Vagina (tissue), 2 donors: ENCODE measurements around the gene PCNA. TPM values are rescaled to one million over a fixed set of nuclear protein-coding genes. Genes with fewer than 3 reads are reported as not detected.

ENCODE experiments used
- DNase-seq, 2 donors: peaks; one replicate each; pipeline ENCODE4 v3.0.0-alpha.2; 2017; ENCODE audit errors: extremely low spot score in 2 of 2
- H3K27ac ChIP-seq: fragments of 200-600 bp; sonication (generic); one replicate; pipeline ENCODE4 v1.5.1; 2019
- H3K27me3 ChIP-seq: fragments of 200-600 bp; sonication (generic); one replicate; pipeline ENCODE4 v1.5.1; 2019
- H3K36me3 ChIP-seq, 2 donors: fragments of 200-600 bp; sonication (generic); one replicate each; pipeline ENCODE4 v1.5.1; 2017 to 2019
- H3K4me1 ChIP-seq: fragments of 200-600 bp; sonication (generic); one replicate; pipeline ENCODE4 v1.5.1; 2019
- H3K4me3 ChIP-seq, 2 donors: fragments of 200-600 bp; sonication (generic); 1 replicate in 1 of 2; 2 replicates in 1 of 2; pipeline ENCODE4 v1.5.1; 2016 to 2019
- H3K9me3 ChIP-seq: fragments of 200-600 bp; sonication (generic); one replicate; pipeline ENCODE4 v1.5.1; 2019
- POLR2A ChIP-seq, 2 donors: fragments of 450-650 bp; IDR thresholded peaks; one replicate each; pipeline ENCODE4 v1.6.1; 2017; ENCODE audit warnings: antibody characterized with exemption in 2 of 2, mild to moderate bottlenecking in 2 of 2, moderate library complexity in 2 of 2
- POLR2AphosphoS5 ChIP-seq, 2 donors: sonication (generic); formaldehyde crosslinking; IDR thresholded peaks; one replicate each; pipeline ENCODE4 v1.9.0; 2017; ENCODE audit warnings: antibody characterized with exemption in 2 of 2, mild to moderate bottlenecking in 2 of 2, low read depth in 1 of 2; ENCODE audit not compliant: insufficient read depth in 1 of 2
- intact Hi-C: fragments of 100-400 bp; cut with DNase I; formaldehyde crosslinking; loops from one replicate; pipeline ENCODE4 v1.15.1; 2023
- total RNA-seq: library from RNA; depleted of rRNA; stranded (reverse); fragments of >200 nt; gene quantifications from one replicate; pipeline ENCODE4 v1.2.3, GENCODE V29; 2016
- TF ChIP-seq, protein P1 (sequence below), 3 experiments: fragments of 450-650 bp in 2 of 3; fragments of 200-600 bp in 1 of 3; sonication (generic) in 1 of 3; IDR thresholded peaks; one replicate each; pipeline ENCODE4 v1.5.1; 2017 to 2019; ENCODE audit warnings: antibody characterized with exemption in 3 of 3, mild to moderate bottlenecking in 2 of 3, moderate library complexity in 2 of 3

PCNA gene
- total RNA-seq, 1 donor from 2014 or later: 42.2 TPM

DNA sequence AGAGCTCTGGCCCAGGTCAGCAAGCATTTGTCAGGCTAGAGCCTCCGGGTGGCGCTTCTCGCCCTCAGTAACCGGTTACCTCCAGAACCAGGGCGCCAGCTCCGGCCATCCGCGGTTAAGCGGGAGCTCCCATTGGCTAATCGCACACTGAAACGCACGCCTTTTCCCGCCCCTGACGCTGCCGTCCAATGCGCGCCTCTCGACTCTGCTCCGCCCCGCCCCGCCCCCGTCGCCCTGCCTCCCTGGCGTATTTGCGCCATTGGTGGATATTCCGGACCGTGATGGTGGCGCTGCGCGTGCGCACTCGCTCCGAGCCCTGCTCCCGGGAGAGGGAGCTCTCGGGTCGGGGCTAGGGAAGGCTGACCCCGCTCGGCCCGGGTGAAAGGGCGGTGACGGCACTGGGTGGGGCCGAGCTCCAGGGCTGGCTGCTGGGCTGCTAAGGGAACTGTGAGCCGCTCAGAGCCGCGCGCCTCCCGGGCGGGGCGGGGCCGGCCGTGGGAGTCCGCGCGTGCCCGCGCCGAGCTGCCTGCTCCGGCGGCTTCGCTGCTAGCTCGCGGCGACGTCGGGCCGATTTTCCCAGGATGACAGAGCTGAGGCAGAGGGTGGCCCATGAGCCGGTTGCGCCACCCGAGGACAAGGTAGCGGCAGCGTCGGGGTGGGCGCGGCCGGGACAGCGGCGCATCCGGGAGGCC is 6.9 kb upstream of the PCNA start, which contains the start of gene CDS2:
Gene CDS2 (plus strand): TSS at position 497 of the 692 bp plus-strand sequence. CDS start 85 bp downstream, at position 582.
- TF ChIP-seq POLR2A (IDR thresholded peaks at IDR 0.05) (peak in 1 of 2 donors; percentile 79), POLR2AphosphoS5 (IDR thresholded peaks at IDR 0.05; ENCODE audit: insufficient read depth in 1 of 2, low read depth in 1 of 2) (peak; percentile 82 to 86)
- TF ChIP-seq, protein P1, sequence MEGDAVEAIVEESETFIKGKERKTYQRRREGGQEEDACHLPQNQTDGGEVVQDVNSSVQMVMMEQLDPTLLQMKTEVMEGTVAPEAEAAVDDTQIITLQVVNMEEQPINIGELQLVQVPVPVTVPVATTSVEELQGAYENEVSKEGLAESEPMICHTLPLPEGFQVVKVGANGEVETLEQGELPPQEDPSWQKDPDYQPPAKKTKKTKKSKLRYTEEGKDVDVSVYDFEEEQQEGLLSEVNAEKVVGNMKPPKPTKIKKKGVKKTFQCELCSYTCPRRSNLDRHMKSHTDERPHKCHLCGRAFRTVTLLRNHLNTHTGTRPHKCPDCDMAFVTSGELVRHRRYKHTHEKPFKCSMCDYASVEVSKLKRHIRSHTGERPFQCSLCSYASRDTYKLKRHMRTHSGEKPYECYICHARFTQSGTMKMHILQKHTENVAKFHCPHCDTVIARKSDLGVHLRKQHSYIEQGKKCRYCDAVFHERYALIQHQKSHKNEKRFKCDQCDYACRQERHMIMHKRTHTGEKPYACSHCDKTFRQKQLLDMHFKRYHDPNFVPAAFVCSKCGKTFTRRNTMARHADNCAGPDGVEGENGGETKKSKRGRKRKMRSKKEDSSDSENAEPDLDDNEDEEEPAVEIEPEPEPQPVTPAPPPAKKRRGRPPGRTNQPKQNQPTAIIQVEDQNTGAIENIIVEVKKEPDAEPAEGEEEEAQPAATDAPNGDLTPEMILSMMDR (IDR thresholded peaks at IDR 0.05): peak; percentile 23 to 69 (median 26)
- Histone ChIP-seq H3K4me3 (peak within 1 kb of the TSS; percentile 95 to 96), H3K27ac (peak within 1 kb of the TSS; percentile 98), H3K36me3 (no peaks in the 10 kb centered on the region), H3K27me3 (no peaks in the 10 kb centered on the region), H3K9me3 (no peaks in the 10 kb centered on the region), H3K4me1 (peaks cover 36% of the 10 kb centered on the region)
- intact Hi-C loops: loop anchor here (2.0 kb wide), 1 partner anchor 66 kb away; no protein-coding TSS in a partner anchor
- DNase-seq: peak; percentile 99 to 100

DNA sequence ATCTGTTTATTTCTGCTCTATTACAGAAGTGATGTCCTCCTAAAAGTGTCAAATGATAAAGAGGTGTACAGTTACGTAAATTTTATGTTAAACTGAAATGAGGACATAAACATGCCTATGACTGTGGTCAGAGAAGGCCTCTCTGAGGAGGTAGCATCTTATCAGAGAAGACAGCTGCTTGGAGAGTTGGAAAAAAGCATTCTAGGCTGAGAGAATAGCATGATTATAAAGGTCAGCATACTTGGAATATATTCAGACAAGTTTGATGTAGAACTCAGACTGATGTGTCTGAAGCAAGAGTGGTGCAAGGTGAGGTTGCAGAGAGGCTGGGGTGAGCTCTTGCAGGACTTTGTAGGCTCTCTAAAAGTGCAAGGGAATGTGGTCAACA is 3.1 kb upstream of the PCNA start:
- intact Hi-C loops: no loop called here
- Histone ChIP-seq H3K36me3 (no peaks in the 10 kb centered on the region), H3K4me3 (no peak overlapping the region), H3K9me3 (no peaks in the 10 kb centered on the region), H3K27me3 (no peaks in the 10 kb centered on the region), H3K4me1 (peaks cover 24% of the 10 kb centered on the region), H3K27ac (no peak overlapping the region)
- DNase-seq: no peak
- TF ChIP-seq, protein P1 (IDR thresholded peaks at IDR 0.05): no peak
- no peak for TF ChIP-seq POLR2AphosphoS5 (IDR thresholded peaks at IDR 0.05; ENCODE audit: insufficient read depth in 1 of 2, low read depth in 1 of 2)
- no peak for TF ChIP-seq POLR2A (IDR thresholded peaks at IDR 0.05)

DNA sequence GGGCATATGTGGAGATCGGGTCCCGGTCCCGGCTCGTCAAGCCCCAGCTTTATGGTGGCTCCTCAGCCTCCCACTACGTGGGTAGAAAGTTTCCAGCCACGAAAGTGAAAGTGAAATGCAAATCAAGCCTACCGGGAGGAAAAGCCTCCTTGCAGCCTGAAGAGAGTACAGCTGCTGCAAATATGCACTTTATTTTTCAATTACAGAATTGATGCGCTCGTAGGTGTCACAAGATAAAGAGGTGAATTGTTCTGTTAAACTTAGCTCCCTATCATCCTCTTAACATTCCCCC is 373 bp upstream of the PCNA start:
- Histone ChIP-seq H3K4me1 (peaks cover 16% of the 10 kb centered on the region), H3K4me3 (peak overlapping the region; percentile 57 to 79), H3K27me3 (no peaks in the 10 kb centered on the region), H3K27ac (peak overlapping the region; percentile 90), H3K36me3 (peaks cover 0 to 21% of the 10 kb centered on the region in 2 donors), H3K9me3 (no peaks in the 10 kb centered on the region)
- intact Hi-C loops: no loop called here
- TF ChIP-seq, protein P1 (IDR thresholded peaks at IDR 0.05): no peak
- TF ChIP-seq POLR2AphosphoS5 (IDR thresholded peaks at IDR 0.05; ENCODE audit: insufficient read depth in 1 of 2, low read depth in 1 of 2) (no peak), POLR2A (IDR thresholded peaks at IDR 0.05) (no peak)
- no peak for DNase-seq

DNA sequence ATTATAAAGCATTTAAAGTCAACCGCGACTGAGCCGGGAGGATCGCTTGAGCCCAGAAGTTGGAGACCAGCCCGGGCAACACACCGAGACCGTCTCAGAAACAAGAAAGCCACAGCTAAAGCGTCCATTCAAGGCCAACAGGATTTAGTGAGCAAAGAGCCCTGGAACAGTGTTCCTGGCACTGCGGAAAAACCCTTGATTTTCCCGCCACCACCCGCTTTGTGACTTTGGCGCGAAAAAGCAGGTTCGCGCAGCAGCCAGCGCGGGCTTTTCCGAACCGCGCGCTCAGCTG is 669 bp downstream of the PCNA start:
- Histone ChIP-seq H3K4me1 (peaks cover 16% of the 10 kb centered on the region), H3K27ac (peak overlapping the region; percentile 90), H3K27me3 (no peaks in the 10 kb centered on the region), H3K9me3 (no peaks in the 10 kb centered on the region), H3K36me3 (peaks cover 0 to 32% of the 10 kb centered on the region in 2 donors), H3K4me3 (peak overlapping the region; percentile 57 to 79)
- intact Hi-C loops: no loop called here
- TF ChIP-seq, protein P1 (IDR thresholded peaks at IDR 0.05): no peak
- TF ChIP-seq POLR2AphosphoS5 (IDR thresholded peaks at IDR 0.05; ENCODE audit: insufficient read depth in 1 of 2, low read depth in 1 of 2) (no peak), POLR2A (IDR thresholded peaks at IDR 0.05) (no peak)
- DNase-seq: no peak
